HAP-1 (cell line): ENCODE data around the gene ACP7.
A peak's percentile ranks its signal among the peaks of the same experiment; 100 is the strongest.

ENCODE experiments used
- DNase-seq, 2 experiments: peaks; one replicate each; pipeline ENCODE4 v3.0.0-alpha.2; 2016 to 2020; ENCODE audit warnings: low spot score in 2 of 2
- H3K27me3 ChIP-seq: fragments of 250-450 bp; sonication (Bioruptor Pico); 2 replicates; pipeline ENCODE4 v1.5.1; 2020; ENCODE audit warnings: low read depth, mild to moderate bottlenecking, moderate library complexity
- H3K36me3 ChIP-seq: fragments of 250-450 bp; sonication (Bioruptor Pico); replicated peaks from 2 replicates; pipeline ENCODE4 v1.5.1; 2020; ENCODE audit warnings: mild to moderate bottlenecking
- H3K4me1 ChIP-seq: fragments of 250-450 bp; sonication (Bioruptor Pico); 2 replicates; pipeline ENCODE4 v1.5.1; 2020; ENCODE audit warnings: mild to moderate bottlenecking
- H3K4me3 ChIP-seq: fragments of 250-450 bp; sonication (Bioruptor Pico); 2 replicates; pipeline ENCODE4 v1.5.1; 2020; ENCODE audit warnings: mild to moderate bottlenecking, moderate library complexity
- H3K9me3 ChIP-seq: fragments of 250-450 bp; sonication (Bioruptor Pico); 2 replicates; pipeline ENCODE4 v1.5.1; 2020; ENCODE audit warnings: mild to moderate bottlenecking, moderate library complexity
- in situ Hi-C: fragments of 300-500 bp; cut with MboI; formaldehyde crosslinking; loops from 3 replicates; pipeline ENCODE4 v1.14.3; 2020; ENCODE audit warnings: low sequenced_read_pairs, inconsistent platforms, mixed read lengths

ACP7 gene

GRCh38 chr19:39146091-39146490 lies 61.9 kb downstream of the ACP7 start:
- Histone ChIP-seq H3K36me3 (no peaks in the 10 kb centered on the region), H3K9me3 (no peaks in the 10 kb centered on the region), H3K4me3 (no peak overlapping the region), H3K27me3 (no peaks in the 10 kb centered on the region), H3K4me1 (no peaks in the 10 kb centered on the region)
- in situ Hi-C loops, result no loop called here
- no peak for DNase-seq

- Histone ChIP-seq H3K4me1 (no peaks in the 10 kb centered on the region), H3K36me3 (no peaks in the 10 kb centered on the region), H3K9me3 (no peaks in the 10 kb centered on the region), H3K27me3 (no peaks in the 10 kb centered on the region), H3K4me3 (no peak overlapping the region)
- in situ Hi-C loops, result no loop called here
- DNase-seq, result peak in 1 of 2 experiments; percentile 4
Measured at GRCh38 chr19:39146686-39147450, 62.7 kb downstream of the ACP7 start.

- Histone ChIP-seq H3K36me3 (no peaks in the 10 kb centered on the region), H3K27me3 (no peaks in the 10 kb centered on the region), H3K4me3 (no peak overlapping the region), H3K4me1 (no peaks in the 10 kb centered on the region), H3K9me3 (no peaks in the 10 kb centered on the region)
- DNase-seq, result no peak
- in situ Hi-C loops, result no loop called here
Measured at GRCh38 chr19:39147480-39147879, 63.3 kb downstream of the ACP7 start.

GRCh38 chr19:39148939-39149529 lies 64.9 kb downstream of the ACP7 start:
- Histone ChIP-seq H3K36me3 (no peaks in the 10 kb centered on the region), H3K9me3 (no peaks in the 10 kb centered on the region), H3K27me3 (no peaks in the 10 kb centered on the region), H3K4me3 (no peak overlapping the region), H3K4me1 (no peaks in the 10 kb centered on the region)
- in situ Hi-C loops, result no loop called here
- no peak for DNase-seq

- no peaks in the 10 kb centered on the region for H3K4me1 ChIP-seq
- no peaks in the 10 kb centered on the region for H3K9me3 ChIP-seq
- in situ Hi-C loops, result no loop called here
- no peak for DNase-seq
- no peaks in the 10 kb centered on the region for H3K27me3 ChIP-seq
- H3K36me3 ChIP-seq, result no peaks in the 10 kb centered on the region
- no peak overlapping the region for H3K4me3 ChIP-seq
Measured at GRCh38 chr19:39150235-39150634, 66.1 kb downstream of the ACP7 start.

GRCh38 chr19:39150807-39151600 lies 66.8 kb downstream of the ACP7 start:
- Histone ChIP-seq H3K4me3 (no peak overlapping the region), H3K27me3 (no peaks in the 10 kb centered on the region), H3K4me1 (no peaks in the 10 kb centered on the region), H3K9me3 (no peaks in the 10 kb centered on the region), H3K36me3 (no peaks in the 10 kb centered on the region)
- no peak for DNase-seq
- in situ Hi-C loops, result no loop called here

GRCh38 chr19:39152066-39152465 lies 67.9 kb downstream of the ACP7 start:
- Histone ChIP-seq H3K36me3 (no peaks in the 10 kb centered on the region), H3K27me3 (no peaks in the 10 kb centered on the region), H3K4me1 (no peaks in the 10 kb centered on the region), H3K4me3 (no peak overlapping the region), H3K9me3 (no peaks in the 10 kb centered on the region)
- in situ Hi-C loops, result no loop called here
- no peak for DNase-seq

GRCh38 chr19:39154100-39154628 lies 70.0 kb downstream of the ACP7 start:
- in situ Hi-C loops, result no loop called here

GRCh38 chr19:39154629-39155100 lies 70.5 kb downstream of the ACP7 start:
- no peak overlapping the region for H3K4me3 ChIP-seq
- H3K4me1 ChIP-seq, result no peaks in the 10 kb centered on the region
- no peaks in the 10 kb centered on the region for H3K36me3 ChIP-seq
- in situ Hi-C loops, result no loop called here
- no peaks in the 10 kb centered on the region for H3K27me3 ChIP-seq
- no peaks in the 10 kb centered on the region for H3K9me3 ChIP-seq
- DNase-seq, result no peak

More at GRCh38 chr19:39154100-39154628, 70.0 kb downstream of the ACP7 start:
- DNase-seq, result no peak
- Histone ChIP-seq H3K9me3 (no peaks in the 10 kb centered on the region), H3K27me3 (no peaks in the 10 kb centered on the region), H3K4me1 (no peaks in the 10 kb centered on the region), H3K36me3 (no peaks in the 10 kb centered on the region), H3K4me3 (no peak overlapping the region)

GRCh38 chr19:39155114-39155700 lies 71.0 kb downstream of the ACP7 start:
- no peaks in the 10 kb centered on the region for H3K4me1 ChIP-seq
- H3K36me3 ChIP-seq, result no peaks in the 10 kb centered on the region
- in situ Hi-C loops, result no loop called here
- no peaks in the 10 kb centered on the region for H3K27me3 ChIP-seq
- no peak for DNase-seq
- no peak overlapping the region for H3K4me3 ChIP-seq
- H3K9me3 ChIP-seq, result no peaks in the 10 kb centered on the region

- Histone ChIP-seq H3K4me3 (no peak overlapping the region), H3K9me3 (no peaks in the 10 kb centered on the region), H3K36me3 (no peaks in the 10 kb centered on the region), H3K4me1 (no peaks in the 10 kb centered on the region), H3K27me3 (no peaks in the 10 kb centered on the region)
- in situ Hi-C loops, result no loop called here
- no peak for DNase-seq
Measured at GRCh38 chr19:39155741-39156140, 71.6 kb downstream of the ACP7 start.

- H3K27me3 ChIP-seq, result no peaks in the 10 kb centered on the region
- DNase-seq, result no peak
- in situ Hi-C loops, result no loop called here
Measured at GRCh38 chr19:39156326-39157230, 72.4 kb downstream of the ACP7 start.

More at GRCh38 chr19:39156326-39157230, 72.4 kb downstream of the ACP7 start:
- Histone ChIP-seq H3K4me3 (no peak overlapping the region), H3K4me1 (no peaks in the 10 kb centered on the region), H3K9me3 (no peaks in the 10 kb centered on the region), H3K36me3 (no peaks in the 10 kb centered on the region)
